ENCODE measurements around the gene ARPC2.
A peak's percentile ranks its signal among the peaks of the same experiment; 100 is the strongest.

ARPC2 gene

GRCh38 chr2:218192902-218193430 lies 24.0 kb upstream of the ARPC2 start:
- no peak overlapping the region for H3K27ac ChIP-seq (replicated peaks)
- DNase-seq (ENCODE audit: low read depth in 1 of 2, low spot score in 1 of 2): no peak
- peak; percentile 90 for TF ChIP-seq SPI1 (IDR thresholded peaks at IDR 0.05; ENCODE audit: borderline replicate concordance, low read depth)
- no peak for TF ChIP-seq REST (IDR thresholded peaks at IDR 0.05; ENCODE audit: insufficient replicate concordance, low read depth)
- no peak overlapping the region for H3K4me3 ChIP-seq (replicated peaks; ENCODE audit: insufficient read depth, low read length)
- no peaks in the 10 kb centered on the region for H3K27me3 ChIP-seq (ENCODE audit: insufficient read depth, poor library complexity, severe bottlenecking)

GRCh38 chr2:218193701-218194100 lies 23.3 kb upstream of the ARPC2 start:
- TF ChIP-seq REST (IDR thresholded peaks at IDR 0.05; ENCODE audit: insufficient replicate concordance, low read depth) (no peak), POLR2AphosphoS5 (IDR thresholded peaks at IDR 0.05; ENCODE audit: low read depth) (no peak), SPI1 (IDR thresholded peaks at IDR 0.05; ENCODE audit: borderline replicate concordance, low read depth) (no peak), CTCF (IDR thresholded peaks at IDR 0.05; ENCODE audit: insufficient read depth, low read length) (no peak)
- no peak for DNase-seq (ENCODE audit: low read depth in 1 of 2, low spot score in 1 of 2)
- no peaks in the 10 kb centered on the region for H3K27me3 ChIP-seq (ENCODE audit: insufficient read depth, poor library complexity, severe bottlenecking)
- H3K27ac ChIP-seq (replicated peaks): no peak overlapping the region
- no peak overlapping the region for H3K4me3 ChIP-seq (replicated peaks; ENCODE audit: insufficient read depth, low read length)

GRCh38 chr2:218194880-218195279 lies 22.1 kb upstream of the ARPC2 start:
- DNase-seq (ENCODE audit: low read depth in 1 of 2, low spot score in 1 of 2): no peak
- TF ChIP-seq CTCF (IDR thresholded peaks at IDR 0.05; ENCODE audit: insufficient read depth, low read length) (no peak), SPI1 (IDR thresholded peaks at IDR 0.05; ENCODE audit: borderline replicate concordance, low read depth) (no peak), POLR2AphosphoS5 (IDR thresholded peaks at IDR 0.05; ENCODE audit: low read depth) (no peak), REST (IDR thresholded peaks at IDR 0.05; ENCODE audit: insufficient replicate concordance, low read depth) (no peak), GABPA (IDR thresholded peaks at IDR 0.05; ENCODE audit: low read depth) (no peak)
- Histone ChIP-seq H3K27ac (replicated peaks) (no peak overlapping the region), H3K4me3 (replicated peaks; ENCODE audit: insufficient read depth, low read length) (no peak overlapping the region), H3K27me3 (ENCODE audit: insufficient read depth, poor library complexity, severe bottlenecking) (no peaks in the 10 kb centered on the region)
